Sigmoid colon (tissue), 7 donors: ENCODE data around the gene SLC6A3. TPM values are rescaled to one million over a fixed set of nuclear protein-coding genes. Genes with fewer than 3 reads are reported as not detected.

Experiments
- DNase-seq: peaks from one replicate; pipeline ENCODE4 v3.0.0-alpha.2; 2019
- H3K27ac ChIP-seq, 4 donors: fragments of 200-600 bp; sonication (generic); one replicate each; pipeline ENCODE4 v1.5.1; 2016 to 2019; ENCODE audit warnings: mild to moderate bottlenecking in 1 of 4
- H3K27me3 ChIP-seq, 3 donors: fragments of 200-600 bp; sonication (generic); one replicate each; pipeline ENCODE4 v1.5.1; 2019; ENCODE audit warnings: mild to moderate bottlenecking in 1 of 3
- H3K36me3 ChIP-seq, 4 donors: fragments of 200-600 bp; sonication (generic); one replicate each; pipeline ENCODE4 v1.5.1; 2016 to 2019
- H3K4me1 ChIP-seq, 4 donors: fragments of 200-600 bp; sonication (generic); one replicate each; pipeline ENCODE4 v1.5.1; 2017 to 2019
- H3K4me3 ChIP-seq, 4 donors: fragments of 200-600 bp; sonication (generic); one replicate each; pipeline ENCODE4 v1.5.1; 2017 to 2019; ENCODE audit warnings: mild to moderate bottlenecking in 2 of 4, moderate library complexity in 1 of 4
- H3K9me3 ChIP-seq, 4 donors: fragments of 200-600 bp in 3 of 4; sonication (generic) in 3 of 4; one replicate each; pipeline versions ENCODE4 v1.5.1 to v1.6.1; 2013 to 2019
- EP300 ChIP-seq, 4 donors: sonication (generic); formaldehyde crosslinking; IDR thresholded peaks; one replicate each; pipeline ENCODE4 v1.6.1; 2017; ENCODE audit warnings: antibody characterized with exemption in 4 of 4
- POLR2A ChIP-seq, 2 donors: fragments of 450-650 bp; IDR thresholded peaks; one replicate each; pipeline ENCODE4 v1.6.1; 2016; ENCODE audit warnings: antibody characterized with exemption in 2 of 2, mild to moderate bottlenecking in 2 of 2, moderate library complexity in 2 of 2
- POLR2AphosphoS5 ChIP-seq, 4 donors: sonication (generic); formaldehyde crosslinking; IDR thresholded peaks; one replicate each; pipeline ENCODE4 v1.6.1; 2017; ENCODE audit warnings: antibody characterized with exemption in 4 of 4
- WGBS, 2 donors: extraction: QIAGEN DNeasy Blood & Tissue Kit; methylation state at CpG; one replicate each; pipeline ENCODE4 v1.1.7; 2013; 5-methylcytosine and 5-hydroxymethylcytosine counted together
- intact Hi-C: fragments of 100-400 bp; cut with DNase I; formaldehyde crosslinking; loops from one replicate; pipeline ENCODE4 v1.15.1; 2023
- polyA plus RNA-seq, 3 donors: library from polyadenylated mRNA; stranded (reverse); fragments of 200-250 nt; gene quantifications; one replicate each; pipeline ENCODE4 v1.2.3, GENCODE V29; 2013
- total RNA-seq, 4 donors: library from RNA; depleted of rRNA; stranded (reverse); fragments of >200 nt; gene quantifications; one replicate each; pipeline ENCODE4 v1.1.0, GENCODE V29; 2016
- TF ChIP-seq, protein P1 (sequence below), 4 experiments: fragments of 450-650 bp in 3 of 4; fragments of 200-600 bp in 1 of 4; IDR thresholded peaks; one replicate each; pipeline ENCODE4 v1.5.1; 2016 to 2019; ENCODE audit warnings: antibody characterized with exemption in 4 of 4, mild to moderate bottlenecking in 3 of 4, moderate library complexity in 2 of 4
- donor health status: healthy with polysubstance abuse.
- donor health status: Bipolar disorder and iron deficiency.
- donor health status: healthy.

The SLC6A3 gene
- total and polyA plus RNA-seq, 7 donors = 0.06 TPM; not detected in 6

DNA sequence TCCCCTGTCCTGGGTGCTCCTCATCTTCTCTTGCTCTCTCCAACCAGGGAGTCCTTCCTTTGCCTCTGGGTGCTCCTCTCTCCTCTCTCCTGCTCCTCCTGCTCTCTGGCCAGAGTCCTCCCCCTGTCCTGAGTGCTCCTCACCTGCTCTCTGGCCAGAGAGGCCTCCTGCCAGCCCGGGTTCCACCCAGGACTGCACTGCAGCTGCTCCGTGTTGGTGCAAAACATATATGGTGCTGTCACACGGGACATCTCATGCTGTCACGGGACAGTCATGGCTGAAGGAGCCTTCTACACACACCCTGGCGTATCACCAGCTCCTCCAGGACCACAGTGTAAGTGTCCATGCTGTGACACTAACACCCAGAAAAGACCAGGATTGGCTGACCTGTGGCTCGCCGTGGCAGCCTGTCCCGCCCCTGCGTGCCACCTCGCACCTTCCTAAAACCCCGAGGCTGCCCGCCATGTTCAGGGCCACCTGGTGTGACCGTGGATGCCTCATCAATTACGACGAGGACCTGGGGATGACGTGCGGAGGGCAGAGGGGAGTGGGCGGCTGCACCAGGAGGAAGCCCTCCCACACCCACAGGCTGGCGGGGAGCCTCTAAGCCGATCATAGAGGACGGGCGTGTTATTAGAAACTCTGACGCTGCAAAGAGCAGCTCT is 27.9 kb upstream of the SLC6A3 start:
- peak; percentile 56 for DNase-seq
- H3K4me3 ChIP-seq = no peak overlapping the region
- WGBS, 2 donors = 93% methylated on average over 23 of the region's 23 CpGs
- TF ChIP-seq, protein P1, sequence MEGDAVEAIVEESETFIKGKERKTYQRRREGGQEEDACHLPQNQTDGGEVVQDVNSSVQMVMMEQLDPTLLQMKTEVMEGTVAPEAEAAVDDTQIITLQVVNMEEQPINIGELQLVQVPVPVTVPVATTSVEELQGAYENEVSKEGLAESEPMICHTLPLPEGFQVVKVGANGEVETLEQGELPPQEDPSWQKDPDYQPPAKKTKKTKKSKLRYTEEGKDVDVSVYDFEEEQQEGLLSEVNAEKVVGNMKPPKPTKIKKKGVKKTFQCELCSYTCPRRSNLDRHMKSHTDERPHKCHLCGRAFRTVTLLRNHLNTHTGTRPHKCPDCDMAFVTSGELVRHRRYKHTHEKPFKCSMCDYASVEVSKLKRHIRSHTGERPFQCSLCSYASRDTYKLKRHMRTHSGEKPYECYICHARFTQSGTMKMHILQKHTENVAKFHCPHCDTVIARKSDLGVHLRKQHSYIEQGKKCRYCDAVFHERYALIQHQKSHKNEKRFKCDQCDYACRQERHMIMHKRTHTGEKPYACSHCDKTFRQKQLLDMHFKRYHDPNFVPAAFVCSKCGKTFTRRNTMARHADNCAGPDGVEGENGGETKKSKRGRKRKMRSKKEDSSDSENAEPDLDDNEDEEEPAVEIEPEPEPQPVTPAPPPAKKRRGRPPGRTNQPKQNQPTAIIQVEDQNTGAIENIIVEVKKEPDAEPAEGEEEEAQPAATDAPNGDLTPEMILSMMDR (IDR thresholded peaks at IDR 0.05) = no peak
- TF ChIP-seq EP300 (IDR thresholded peaks at IDR 0.05) (no peak), POLR2A (IDR thresholded peaks at IDR 0.05) (no peak), POLR2AphosphoS5 (IDR thresholded peaks at IDR 0.05) (no peak)
- H3K4me1 ChIP-seq = no peaks in the 10 kb centered on the region
- H3K9me3 ChIP-seq = no peaks in the 10 kb centered on the region
- peaks cover 3 to 59% (median 14%) of the 10 kb centered on the region in 4 donors for H3K36me3 ChIP-seq
- intact Hi-C loops = no loop called here
- H3K27ac ChIP-seq = no peak overlapping the region
- no peaks in the 10 kb centered on the region for H3K27me3 ChIP-seq

DNA sequence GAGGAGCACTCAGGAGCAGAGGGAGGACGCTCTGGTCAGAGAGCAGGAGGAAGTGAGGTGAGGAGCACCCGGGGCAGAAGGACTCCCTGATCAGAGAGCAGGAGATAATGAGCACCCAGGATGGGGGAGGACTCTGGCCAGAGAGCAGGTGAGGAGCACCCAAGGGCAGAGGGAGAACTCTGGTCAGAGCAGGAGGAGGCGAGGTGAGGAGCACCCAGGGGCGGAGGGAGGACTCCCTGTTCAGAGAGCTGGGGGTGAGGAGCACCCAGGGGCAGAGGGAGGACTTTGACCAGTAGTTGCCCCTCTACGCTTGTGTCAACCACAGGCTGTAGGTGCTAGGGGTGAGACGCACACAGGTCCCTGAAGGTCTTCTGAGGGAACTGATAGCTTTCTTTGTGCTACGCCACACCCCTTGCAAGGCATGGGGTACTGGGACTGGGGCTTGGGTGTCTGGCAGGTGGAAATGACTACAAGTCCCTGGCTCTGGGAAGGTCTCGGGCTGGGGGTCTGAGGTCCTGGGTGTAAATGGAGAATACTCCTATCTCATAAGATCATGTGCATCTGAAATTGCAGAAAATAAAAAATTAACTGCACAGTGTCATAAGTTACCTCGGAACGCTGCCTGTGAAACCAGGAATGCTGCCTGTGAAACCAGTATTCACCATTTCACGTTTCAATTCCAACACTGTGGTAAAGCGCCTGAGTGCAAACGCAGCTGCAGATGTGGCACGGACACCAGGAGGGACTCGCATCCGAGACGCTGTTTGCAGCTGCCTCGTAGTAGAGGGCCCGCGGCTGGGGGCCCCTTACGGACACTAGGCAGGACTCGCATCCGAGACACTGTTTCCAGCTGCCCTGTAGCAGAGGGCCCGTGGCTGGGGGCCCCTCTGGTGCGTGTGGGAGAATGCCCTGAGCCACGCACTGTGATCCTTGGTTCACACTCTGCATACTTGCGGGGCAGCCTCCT is 27.0 kb upstream of the SLC6A3 start:
- no peaks in the 10 kb centered on the region for H3K9me3 ChIP-seq
- H3K27ac ChIP-seq = no peak overlapping the region
- TF ChIP-seq, protein P1 (IDR thresholded peaks at IDR 0.05) = no peak
- TF ChIP-seq POLR2A (IDR thresholded peaks at IDR 0.05) (no peak), POLR2AphosphoS5 (IDR thresholded peaks at IDR 0.05) (no peak), EP300 (IDR thresholded peaks at IDR 0.05) (no peak)
- WGBS, 2 donors = 92 to 95% methylated on average over 27 of the region's 27 CpGs
- intact Hi-C loops = no loop called here
- no peaks in the 10 kb centered on the region for H3K27me3 ChIP-seq
- H3K4me1 ChIP-seq = no peaks in the 10 kb centered on the region
- no peak overlapping the region for H3K4me3 ChIP-seq
- DNase-seq = no peak
- peaks cover 3 to 61% (median 13%) of the 10 kb centered on the region in 4 donors for H3K36me3 ChIP-seq

DNA sequence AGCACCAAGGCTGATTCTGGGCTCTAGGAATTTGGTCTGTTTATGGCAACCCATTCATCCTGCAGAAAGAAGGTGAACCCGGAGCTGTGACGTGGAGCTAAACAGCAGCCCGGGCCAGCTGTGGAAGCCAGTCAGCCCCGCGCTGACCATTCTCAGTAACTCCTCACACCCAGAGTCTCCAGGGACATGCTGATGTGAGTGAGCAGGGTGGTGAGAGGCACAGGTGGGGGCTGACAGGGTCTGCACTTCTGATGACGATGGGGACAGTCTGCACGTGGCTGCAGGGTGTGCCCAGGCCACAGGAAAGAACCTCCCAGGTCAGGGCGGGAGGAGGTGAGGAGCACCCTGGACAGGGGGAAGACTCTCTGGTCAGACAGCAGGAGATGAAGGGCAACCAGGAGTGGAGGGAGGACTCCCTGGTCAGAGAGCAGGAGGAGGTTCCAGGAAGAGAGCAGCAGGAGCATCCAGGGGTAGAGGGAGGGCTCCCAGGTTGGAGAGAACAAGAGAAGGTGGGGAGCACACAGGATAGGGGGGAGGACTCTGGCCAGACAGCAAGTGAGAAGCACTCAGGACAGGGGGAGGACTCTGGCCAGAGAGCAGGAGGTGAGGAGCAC is 26.1 kb upstream of the SLC6A3 start:
- H3K27ac ChIP-seq = no peak overlapping the region
- no peaks in the 10 kb centered on the region for H3K9me3 ChIP-seq
- intact Hi-C loops = no loop called here
- H3K4me1 ChIP-seq = no peaks in the 10 kb centered on the region
- peaks cover 0 to 60% (median 10%) of the 10 kb centered on the region in 4 donors for H3K36me3 ChIP-seq
- no peak overlapping the region for H3K4me3 ChIP-seq
- WGBS, 2 donors = 86 to 91% methylated on average over 8 of the region's 8 CpGs
- no peaks in the 10 kb centered on the region for H3K27me3 ChIP-seq
- TF ChIP-seq POLR2AphosphoS5 (IDR thresholded peaks at IDR 0.05) (no peak), EP300 (IDR thresholded peaks at IDR 0.05) (no peak), POLR2A (IDR thresholded peaks at IDR 0.05) (no peak)
- TF ChIP-seq, protein P1 (IDR thresholded peaks at IDR 0.05) = no peak
- DNase-seq = no peak

DNA sequence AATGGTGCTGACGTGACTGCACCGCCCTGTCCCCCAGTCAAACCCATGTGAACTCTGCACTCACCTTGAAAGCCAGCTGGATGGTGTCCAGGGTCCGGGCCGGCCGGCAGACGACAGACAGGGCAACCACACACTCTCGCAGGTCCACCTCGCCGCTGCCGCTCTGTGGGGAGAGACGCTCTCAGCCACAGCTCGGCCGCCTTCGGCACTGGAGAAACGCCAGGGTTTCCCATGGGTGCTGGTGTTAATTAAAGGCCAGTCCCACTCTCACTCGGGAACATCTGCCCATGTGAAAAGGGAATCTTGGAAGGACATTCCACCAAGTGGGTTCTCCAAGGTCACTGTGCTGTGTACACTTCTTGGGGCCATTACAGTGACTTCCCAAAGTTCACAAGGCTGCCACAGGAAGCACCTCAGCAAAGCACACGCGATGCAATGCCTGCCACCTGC is 25.5 kb upstream of the SLC6A3 start:
- no peak overlapping the region for H3K27ac ChIP-seq
- 57 to 84% methylated on average over 18 of the region's 18 CpGs for WGBS, 2 donors

More for the DNA sequence above, 25.5 kb upstream of the SLC6A3 start:
- DNase-seq = peak; percentile 61
- H3K36me3 ChIP-seq = peaks cover 0 to 60% (median 12%) of the 10 kb centered on the region in 4 donors
- H3K4me1 ChIP-seq = no peaks in the 10 kb centered on the region
- no peak overlapping the region for H3K4me3 ChIP-seq
- H3K27me3 ChIP-seq = no peaks in the 10 kb centered on the region
- no peaks in the 10 kb centered on the region for H3K9me3 ChIP-seq
- intact Hi-C loops = no loop called here
- TF ChIP-seq POLR2A (IDR thresholded peaks at IDR 0.05) (no peak), EP300 (IDR thresholded peaks at IDR 0.05) (no peak), POLR2AphosphoS5 (IDR thresholded peaks at IDR 0.05) (no peak)
- TF ChIP-seq, protein P1 (IDR thresholded peaks at IDR 0.05) = no peak
